ENCODE results near the gene VPS9D1.

Gene VPS9D1

GRCh38 chr16:89720813-89721545, at the start of gene VPS9D1, which contains the start of gene ZNF276:
Gene VPS9D1, minus strand, starts transcription at chr16:89720898. Its CDS starts 37 bp downstream, at chr16:89720861.
Gene ZNF276, plus strand, starts transcription at chr16:89721537. Its CDS starts 104 bp downstream, at chr16:89721641.
- DNase-seq (ENCODE audit: low read depth in 2 of 2), result peak; percentile 84 to 91

GRCh38 chr16:89770367-89770766, 49.7 kb upstream of the VPS9D1 start:
- DNase-seq (ENCODE audit: low read depth in 2 of 2), result no peak

GRCh38 chr16:89765292-89765830, 44.7 kb upstream of the VPS9D1 start:
- no peak for DNase-seq (ENCODE audit: low read depth in 2 of 2)

- DNase-seq (ENCODE audit: low read depth in 2 of 2), result no peak
Measured at GRCh38 chr16:89764711-89765201, 44.1 kb upstream of the VPS9D1 start.

GRCh38 chr16:89761304-89761922, 40.7 kb upstream of the VPS9D1 start:
- no peak for DNase-seq (ENCODE audit: low read depth in 2 of 2)

GRCh38 chr16:89759746-89760340, 39.1 kb upstream of the VPS9D1 start:
- no peak for DNase-seq (ENCODE audit: low read depth in 2 of 2)

- no peak for DNase-seq (ENCODE audit: low read depth in 2 of 2)
Measured at GRCh38 chr16:89749637-89750036, 28.9 kb upstream of the VPS9D1 start.

- DNase-seq (ENCODE audit: low read depth in 2 of 2), result no peak
Measured at GRCh38 chr16:89748921-89749320, 28.2 kb upstream of the VPS9D1 start.

GRCh38 chr16:89748076-89748475, 27.4 kb upstream of the VPS9D1 start:
- DNase-seq (ENCODE audit: low read depth in 2 of 2), result no peak

GRCh38 chr16:89746043-89746442, 25.3 kb upstream of the VPS9D1 start:
- DNase-seq (ENCODE audit: low read depth in 2 of 2), result no peak

GRCh38 chr16:89744813-89745212, 24.1 kb upstream of the VPS9D1 start:
- no peak for DNase-seq (ENCODE audit: low read depth in 2 of 2)

- no peak for DNase-seq (ENCODE audit: low read depth in 2 of 2)
Measured at GRCh38 chr16:89742948-89743347, 22.2 kb upstream of the VPS9D1 start.

GRCh38 chr16:89741342-89742014, 20.8 kb upstream of the VPS9D1 start:
- no peak for DNase-seq (ENCODE audit: low read depth in 2 of 2)

GRCh38 chr16:89739383-89739782, 18.7 kb upstream of the VPS9D1 start:
- DNase-seq (ENCODE audit: low read depth in 2 of 2), result no peak

GRCh38 chr16:89738538-89739317, 18.0 kb upstream of the VPS9D1 start:
- no peak for DNase-seq (ENCODE audit: low read depth in 2 of 2)

GRCh38 chr16:89738072-89738377, 17.3 kb upstream of the VPS9D1 start:
- DNase-seq (ENCODE audit: low read depth in 2 of 2), result no peak

GRCh38 chr16:89737341-89738071, 16.8 kb upstream of the VPS9D1 start:
- DNase-seq (ENCODE audit: low read depth in 2 of 2), result no peak

- no peak for DNase-seq (ENCODE audit: low read depth in 2 of 2)
Measured at GRCh38 chr16:89736554-89736953, 15.9 kb upstream of the VPS9D1 start.

GRCh38 chr16:89733792-89734191, 13.1 kb upstream of the VPS9D1 start:
- DNase-seq (ENCODE audit: low read depth in 2 of 2), result no peak

- DNase-seq (ENCODE audit: low read depth in 2 of 2), result no peak
Measured at GRCh38 chr16:89733322-89733721, 12.6 kb upstream of the VPS9D1 start.

- no peak for DNase-seq (ENCODE audit: low read depth in 2 of 2)
Measured at GRCh38 chr16:89732918-89733242, 12.2 kb upstream of the VPS9D1 start.
